Measurements from ENCODE around the gene KPNA1. TPM values are rescaled to one million over a fixed set of nuclear protein-coding genes. Genes with fewer than 3 reads are reported as not detected.

The KPNA1 gene
- total and polyA plus RNA-seq, 2 experiments from 2014 or later: 19.8 to 30.1 TPM

GRCh38 chr3:122488262-122488973, 26.3 kb downstream of the KPNA1 start (continued):
- no peak for TF ChIP-seq CTCF (conservative IDR thresholded peaks at IDR 0.05; ENCODE audit: low read depth in 2 of 2)
- no peak for TF ChIP-seq JUNB (IDR thresholded peaks at IDR 0.05; ENCODE audit: unreplicated experiment)
- no peak for TF ChIP-seq EZH2 (IDR thresholded peaks at IDR 0.05; ENCODE audit: low read depth, unreplicated experiment)
- TF ChIP-seq REST (IDR thresholded peaks at IDR 0.05; ENCODE audit: unreplicated experiment): no peak
- no peak for TF ChIP-seq ZNF331 (CRISPR knock-in tag; IDR thresholded peaks at IDR 0.05; ENCODE audit: low read depth)
- no peak for TF ChIP-seq NANOG (IDR thresholded peaks at IDR 0.05; ENCODE audit: borderline replicate concordance)
- TF ChIP-seq STAT1 (IDR thresholded peaks at IDR 0.05; ENCODE audit: unreplicated experiment): no peak
- no peak for TF ChIP-seq ETS1 (IDR thresholded peaks at IDR 0.05)

GRCh38 chr3:122484985-122485384, 29.8 kb downstream of the KPNA1 start:
- no peaks in the 10 kb centered on the region for H3K9me2 ChIP-seq (ENCODE audit: insufficient read depth)
- Mint-ChIP-seq H3K4me1 (no peaks in the 10 kb centered on the region; the same call in 2 of the 3 replicates), H3K27me3 (ENCODE audit: insufficient read depth, low read depth, poor library complexity) (no peaks in the 10 kb centered on the region), H3K9me3 (no peaks in the 10 kb centered on the region), H3K36me3 (ENCODE audit: low read depth) (no peaks in the 10 kb centered on the region; the same call in 2 of the 3 replicates), H3K4me3 (no peak overlapping the region), H3K27ac (peak overlapping the region; percentile 84; the same call in 1 of the 2 replicates)
- H3K4me1 ChIP-seq (ENCODE audit: insufficient read depth): no peaks in the 10 kb centered on the region
- no peaks in the 10 kb centered on the region for H3F3A ChIP-seq (replicated peaks; ENCODE audit: low read depth)
- ATAC-seq (no peak), DNase-seq (ENCODE audit: low spot score) (no peak)
- H2AFZ ChIP-seq: no peak overlapping the region
- H3K4me3 ChIP-seq: no peak overlapping the region
- no peaks in the 10 kb centered on the region for H3K27me3 ChIP-seq (ENCODE audit: insufficient read depth)
- peaks cover 83% of the 10 kb centered on the region for H3K79me2 ChIP-seq (replicated peaks; ENCODE audit: insufficient read depth)
- no peak overlapping the region for H3K27ac ChIP-seq (ENCODE audit: low read depth)
- peaks cover 29% of the 10 kb centered on the region; the same call in 1 of the 2 replicates for H4K20me1 ChIP-seq (replicated peaks; ENCODE audit: insufficient read depth)
- no peaks in the 10 kb centered on the region for H3K36me3 ChIP-seq (ENCODE audit: insufficient read depth)
- no peak overlapping the region for H3K4me2 ChIP-seq
- TF ChIP-seq ETS1 (IDR thresholded peaks at IDR 0.05) (no peak), ZNF331 (CRISPR knock-in tag; IDR thresholded peaks at IDR 0.05; ENCODE audit: low read depth) (no peak), REST (IDR thresholded peaks at IDR 0.05; ENCODE audit: unreplicated experiment) (no peak), ZNF114 (CRISPR knock-in tag; IDR thresholded peaks at IDR 0.05) (no peak)

Measured in GM23338 (cell line).